GM23338 (cell line): ENCODE data around the gene HCLS1. TPM values are rescaled to one million over a fixed set of nuclear protein-coding genes. Genes with fewer than 3 reads are reported as not detected.
A peak's percentile ranks its signal among the peaks of the same experiment; 100 is the strongest.

ENCODE experiments used
- ATAC-seq: fragments of 200-7000 bp; cut with Tn5 transposase; 3 replicates; pipeline ENCODE4 v1.9.1; 2020
- DNase-seq: peaks from one replicate; pipeline ENCODE4 v3.0.0-alpha.2; 2015; ENCODE audit warnings: low spot score
- H2AFZ ChIP-seq: fragments of 200-600 bp; sonication (generic); 2 replicates; pipeline ENCODE4 v1.8.0; 2016; ENCODE audit warnings: antibody characterized with exemption, mild to moderate bottlenecking, moderate library complexity
- H3F3A ChIP-seq: fragments of 200-600 bp; sonication (generic); replicated peaks from 2 replicates; pipeline ENCODE4 v1.8.0; 2017; ENCODE audit warnings: antibody characterized with exemption, mixed run types, low read depth
- H3K27ac ChIP-seq: fragments of 200-600 bp; sonication (generic); 2 replicates; pipeline ENCODE4 v1.6.1; 2016; ENCODE audit warnings: low read depth
- H3K27me3 ChIP-seq: fragments of 200-600 bp; sonication (generic); 2 replicates; pipeline ENCODE4 v1.8.0; 2016; ENCODE audit warnings: mild to moderate bottlenecking, mixed run types, moderate library complexity; ENCODE audit not compliant: insufficient read depth
- H3K36me3 ChIP-seq: fragments of 200-600 bp; sonication (generic); 2 replicates; pipeline ENCODE4 v1.8.0; 2016; ENCODE audit warnings: mild to moderate bottlenecking; ENCODE audit not compliant: insufficient read depth
- H3K4me1 ChIP-seq: fragments of 200-600 bp; sonication (generic); 2 replicates; pipeline ENCODE4 v1.8.0; 2016; ENCODE audit warnings: mild to moderate bottlenecking, moderate library complexity; ENCODE audit not compliant: insufficient read depth
- H3K4me2 ChIP-seq: fragments of 200-600 bp; sonication (generic); 2 replicates; pipeline ENCODE4 v1.7.1; 2017; ENCODE audit warnings: mixed run types
- H3K4me3 ChIP-seq: fragments of 200-600 bp; sonication (generic); 2 replicates; pipeline ENCODE4 v1.6.1; 2016; ENCODE audit warnings: mixed run types
- H3K79me2 ChIP-seq: fragments of 200-600 bp; sonication (generic); replicated peaks from 2 replicates; pipeline ENCODE4 v1.8.0; 2017; ENCODE audit warnings: mild to moderate bottlenecking; ENCODE audit not compliant: insufficient read depth
- H3K9me2 ChIP-seq: fragments of 200-600 bp; sonication (generic); 2 replicates; pipeline ENCODE4 v1.8.0; 2017; ENCODE audit not compliant: insufficient read depth
- H4K20me1 ChIP-seq: fragments of 200-600 bp; sonication (generic); replicated peaks from 2 replicates; pipeline ENCODE4 v1.8.0; 2017; ENCODE audit warnings: mild to moderate bottlenecking; ENCODE audit not compliant: insufficient read depth
- H3K27ac Mint-ChIP-seq: 2 replicates; pipeline ENCODE4 v1.8.0; 2020; ENCODE audit warnings: inconsistent platforms, mild to moderate bottlenecking, moderate library complexity, mixed read lengths
- H3K27me3 Mint-ChIP-seq: 3 replicates; pipeline ENCODE4 v1.8.0; 2022; ENCODE audit warnings: low read depth, mild to moderate bottlenecking, moderate library complexity, mixed read lengths, inconsistent platforms; ENCODE audit not compliant: insufficient read depth, poor library complexity
- H3K36me3 Mint-ChIP-seq: 3 replicates; pipeline ENCODE4 v1.8.0; 2021; ENCODE audit warnings: low read depth, mild to moderate bottlenecking, inconsistent platforms, moderate library complexity, mixed read lengths
- H3K4me1 Mint-ChIP-seq: 3 replicates; pipeline ENCODE4 v1.8.0; 2020; ENCODE audit warnings: mild to moderate bottlenecking, inconsistent platforms, mixed read lengths
- H3K4me3 Mint-ChIP-seq: 3 replicates; pipeline ENCODE4 v1.8.0; 2021; ENCODE audit warnings: moderate library complexity, mild to moderate bottlenecking, inconsistent platforms, mixed read lengths
- H3K9me3 Mint-ChIP-seq: 3 replicates; pipeline ENCODE4 v1.8.0; 2020; ENCODE audit warnings: moderate library complexity, mild to moderate bottlenecking, inconsistent platforms, mixed read lengths
- CREB1 ChIP-seq: fragments of 250-450 bp; sonication (Bioruptor Pico); IDR thresholded peaks from 2 replicates; pipeline ENCODE4 v1.5.0; 2020; ENCODE audit warnings: low read depth, mild to moderate bottlenecking, moderate library complexity
- CTCF ChIP-seq, 2 experiments: fragments of 200-600 bp in 1 of 2; sonication (generic) in 1 of 2; conservative IDR thresholded peaks; 2 replicates each; pipeline versions ENCODE4 v1.5.1 to v1.6.1; 2016 to 2017; ENCODE audit warnings: antibody characterized with exemption in 2 of 2, low read depth in 2 of 2, mild to moderate bottlenecking in 2 of 2, moderate library complexity in 1 of 2
- EZH2 ChIP-seq: fragments of 200-600 bp; sonication (generic); IDR thresholded peaks from one replicate; pipeline ENCODE4 v1.8.0; 2017; ENCODE audit warnings: antibody characterized with exemption, mild to moderate bottlenecking, low read depth; ENCODE audit not compliant: unreplicated experiment
- JUNB ChIP-seq: IDR thresholded peaks from one replicate; pipeline ENCODE4 v1.6.1; 2016; ENCODE audit warnings: antibody characterized with exemption; ENCODE audit not compliant: unreplicated experiment
- NANOG ChIP-seq: IDR thresholded peaks from 2 replicates; pipeline ENCODE4 v1.6.1; 2016; ENCODE audit warnings: antibody characterized with exemption, borderline replicate concordance
- STAT1 ChIP-seq: IDR thresholded peaks from one replicate; pipeline ENCODE4 v1.6.1; 2016; ENCODE audit warnings: antibody characterized with exemption; ENCODE audit not compliant: unreplicated experiment
- ZNF114 ChIP-seq: fragments of 250-450 bp; sonication (Bioruptor Pico); IDR thresholded peaks from 2 replicates; pipeline ENCODE4 v1.5.0; 2020; ENCODE audit warnings: mild to moderate bottlenecking, moderate library complexity
- ZNF462 ChIP-seq: fragments of 250-450 bp; sonication (Bioruptor Pico); IDR thresholded peaks from 2 replicates; pipeline ENCODE4 v1.5.0; 2020; ENCODE audit warnings: mild to moderate bottlenecking, moderate library complexity
- polyA plus RNA-seq: library from polyadenylated mRNA; unstranded; fragments of >200 nt; fragmentation: Nextera tagmentation; extraction: Ambion mirVana; gene quantifications from 2 replicates; pipeline ENCODE4 v1.2.1, GENCODE V29; 2016
- total RNA-seq: library from RNA; depleted of rRNA; stranded (reverse); fragments of >200 nt; shearing (Covaris generic); gene quantifications from 2 replicates; pipeline ENCODE4 v1.2.3, GENCODE V29; 2014

The HCLS1 gene
- total and polyA plus RNA-seq, 2 experiments from 2014 or later, result 0.66 to 1.1 TPM

- TF ChIP-seq ZNF462 (CRISPR knock-in tag) (no peak), CREB1 (CRISPR knock-in tag) (no peak), NANOG (no peak)
These were observed 1.8 kb downstream of the HCLS1 start (continued) for GRCh38 chr3:121658716-121659435.

GRCh38 chr3:121654493-121655385, 6.0 kb downstream of the HCLS1 start:
- no peaks in the 10 kb centered on the region for H3K4me1 ChIP-seq
- H3K36me3 ChIP-seq, result no peaks in the 10 kb centered on the region
- no peaks in the 10 kb centered on the region for H3K4me1 Mint-ChIP-seq
- no peak overlapping the region for H3K4me3 Mint-ChIP-seq
- H3K27ac ChIP-seq, result no peak overlapping the region
- H3K36me3 Mint-ChIP-seq, result no peaks in the 10 kb centered on the region
- no peaks in the 10 kb centered on the region for H4K20me1 ChIP-seq
- DNase-seq, result no peak
- H3K4me2 ChIP-seq, result no peak overlapping the region
- no peak for ATAC-seq
- H2AFZ ChIP-seq, result 0 out of 2 replicates have a peak overlapping the region, but pooled peaks have one; percentile 32
- H3K4me3 ChIP-seq, result no peak overlapping the region
- no peaks in the 10 kb centered on the region for H3F3A ChIP-seq
- H3K27ac Mint-ChIP-seq, result no peak overlapping the region
- H3K79me2 ChIP-seq, result no peaks in the 10 kb centered on the region
- 0 out of 2 replicates have a peak, but pooled peaks cover 3% of the 10 kb centered on the region for H3K9me2 ChIP-seq
- H3K9me3 Mint-ChIP-seq, result no peaks in the 10 kb centered on the region; the same call in 2 of the 3 replicates
- no peaks in the 10 kb centered on the region for H3K27me3 ChIP-seq
- H3K27me3 Mint-ChIP-seq, result no peaks in the 10 kb centered on the region
- TF ChIP-seq ZNF114 (CRISPR knock-in tag) (no peak), JUNB (no peak), STAT1 (no peak), EZH2 (no peak), CTCF (conservative IDR thresholded peaks at IDR 0.05; ENCODE audit: low read depth in 2 of 2) (no peak)
